Measurements from ENCODE around the gene WDR7. TPM values are rescaled to one million over a fixed set of nuclear protein-coding genes. Genes with fewer than 3 reads are reported as not detected.

WDR7 gene
- total RNA-seq, 4 donors from 2014 or later = 22.6 to 39.0 (median 31.2) TPM

DNA sequence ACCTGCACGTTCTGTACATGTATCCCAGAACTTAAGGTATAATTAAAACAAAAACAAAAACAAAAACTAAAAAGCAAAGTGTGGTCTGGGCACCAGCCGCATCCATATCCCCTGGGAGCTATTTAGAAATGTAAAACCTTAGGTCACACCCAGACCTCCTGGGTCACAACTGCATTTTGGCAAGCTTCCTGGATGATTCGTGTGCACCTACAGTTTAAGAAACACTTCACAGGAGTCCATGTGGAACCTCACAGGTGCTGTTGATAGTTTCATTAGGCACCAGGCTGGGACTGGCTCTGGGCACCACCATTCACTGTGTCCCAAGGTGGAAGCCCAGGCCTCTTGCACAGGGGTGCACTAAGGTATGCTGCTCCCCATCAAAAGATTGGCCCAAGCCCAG is 392.1 kb downstream of the WDR7 start:
- TF ChIP-seq, protein P1, sequence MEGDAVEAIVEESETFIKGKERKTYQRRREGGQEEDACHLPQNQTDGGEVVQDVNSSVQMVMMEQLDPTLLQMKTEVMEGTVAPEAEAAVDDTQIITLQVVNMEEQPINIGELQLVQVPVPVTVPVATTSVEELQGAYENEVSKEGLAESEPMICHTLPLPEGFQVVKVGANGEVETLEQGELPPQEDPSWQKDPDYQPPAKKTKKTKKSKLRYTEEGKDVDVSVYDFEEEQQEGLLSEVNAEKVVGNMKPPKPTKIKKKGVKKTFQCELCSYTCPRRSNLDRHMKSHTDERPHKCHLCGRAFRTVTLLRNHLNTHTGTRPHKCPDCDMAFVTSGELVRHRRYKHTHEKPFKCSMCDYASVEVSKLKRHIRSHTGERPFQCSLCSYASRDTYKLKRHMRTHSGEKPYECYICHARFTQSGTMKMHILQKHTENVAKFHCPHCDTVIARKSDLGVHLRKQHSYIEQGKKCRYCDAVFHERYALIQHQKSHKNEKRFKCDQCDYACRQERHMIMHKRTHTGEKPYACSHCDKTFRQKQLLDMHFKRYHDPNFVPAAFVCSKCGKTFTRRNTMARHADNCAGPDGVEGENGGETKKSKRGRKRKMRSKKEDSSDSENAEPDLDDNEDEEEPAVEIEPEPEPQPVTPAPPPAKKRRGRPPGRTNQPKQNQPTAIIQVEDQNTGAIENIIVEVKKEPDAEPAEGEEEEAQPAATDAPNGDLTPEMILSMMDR (IDR thresholded peaks at IDR 0.05) = no peak
- TF ChIP-seq EP300 (IDR thresholded peaks at IDR 0.05) = no peak
- no peak for TF ChIP-seq POLR2A (IDR thresholded peaks at IDR 0.05)
- no peak overlapping the region for H3K27ac ChIP-seq
- no peaks in the 10 kb centered on the region for H3K36me3 ChIP-seq
- no peaks in the 10 kb centered on the region for H3K4me1 ChIP-seq
- WGBS, 2 donors = 81 to 83% methylated on average over 3 of the region's 3 CpGs
- peaks cover 0 to 12% (median 0%) of the 10 kb centered on the region in 4 donors for H3K9me3 ChIP-seq
- no peak overlapping the region for H3K4me3 ChIP-seq
- no peaks in the 10 kb centered on the region for H3K27me3 ChIP-seq
- DNase-seq (ENCODE audit: low spot score in 2 of 2) = no peak

DNA sequence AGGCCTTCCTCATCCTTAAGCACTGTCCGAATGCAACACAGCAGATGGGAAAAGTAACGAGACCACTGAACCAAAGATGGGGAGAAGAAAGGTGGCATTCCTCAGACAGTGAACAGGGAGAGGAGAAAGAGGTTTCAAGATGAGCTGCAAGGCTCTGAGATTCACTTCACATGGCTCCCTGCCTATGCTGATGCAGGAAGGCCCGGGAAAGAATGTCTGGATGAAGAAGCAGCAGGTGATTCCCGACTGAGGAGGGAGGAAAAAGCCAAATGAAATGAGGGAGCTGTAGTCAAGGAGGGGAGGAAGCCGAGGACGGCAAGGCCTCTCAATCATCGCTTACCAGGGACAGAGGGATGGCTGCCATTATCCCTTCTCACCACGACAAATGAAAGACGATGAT is 397.2 kb downstream of the WDR7 start:
- TF ChIP-seq, protein P1 (IDR thresholded peaks at IDR 0.05) = no peak
- TF ChIP-seq POLR2A (IDR thresholded peaks at IDR 0.05) (no peak), EP300 (IDR thresholded peaks at IDR 0.05) (no peak)
- H3K36me3 ChIP-seq = no peaks in the 10 kb centered on the region
- no peak overlapping the region for H3K27ac ChIP-seq
- 40 to 68% methylated on average over 8 to 9 of the region's 9 CpGs for WGBS, 2 donors
- H3K9me3 ChIP-seq = peaks cover 0 to 12% (median 0%) of the 10 kb centered on the region in 4 donors
- no peaks in the 10 kb centered on the region for H3K27me3 ChIP-seq
- H3K4me1 ChIP-seq = no peaks in the 10 kb centered on the region
- DNase-seq (ENCODE audit: low spot score in 2 of 2) = no peak
- no peak overlapping the region for H3K4me3 ChIP-seq

DNA sequence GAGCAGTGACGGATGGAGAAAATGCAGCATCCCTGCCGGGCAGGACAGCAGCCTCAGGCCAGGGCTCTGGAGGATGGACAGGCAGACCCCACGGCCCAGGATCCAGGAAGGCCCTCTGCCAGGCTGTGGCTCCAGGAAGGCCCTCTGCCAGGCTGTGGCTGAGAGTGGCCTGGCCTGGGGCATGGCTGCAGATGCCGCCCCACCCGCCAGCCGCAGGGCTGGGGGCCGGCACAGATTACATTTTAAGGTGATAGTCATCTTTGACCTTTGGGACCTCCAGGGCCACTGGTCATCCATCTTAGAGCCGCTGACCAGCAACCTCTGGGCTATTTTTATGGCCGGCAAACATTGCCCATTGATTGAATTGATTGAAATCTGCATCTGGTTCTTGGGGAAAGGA is 397.7 kb downstream of the WDR7 start:
- DNase-seq (ENCODE audit: low spot score in 2 of 2) = no peak
- 43 to 65% methylated on average over 5 to 7 of the region's 9 CpGs for WGBS, 2 donors
- TF ChIP-seq, protein P1 (IDR thresholded peaks at IDR 0.05) = no peak
- TF ChIP-seq EP300 (IDR thresholded peaks at IDR 0.05) (no peak), POLR2A (IDR thresholded peaks at IDR 0.05) (no peak)
- Histone ChIP-seq H3K27ac (no peak overlapping the region), H3K9me3 (peaks cover 0 to 12% (median 0%) of the 10 kb centered on the region in 4 donors), H3K4me3 (no peak overlapping the region), H3K27me3 (no peaks in the 10 kb centered on the region), H3K4me1 (no peaks in the 10 kb centered on the region), H3K36me3 (no peaks in the 10 kb centered on the region)

DNA sequence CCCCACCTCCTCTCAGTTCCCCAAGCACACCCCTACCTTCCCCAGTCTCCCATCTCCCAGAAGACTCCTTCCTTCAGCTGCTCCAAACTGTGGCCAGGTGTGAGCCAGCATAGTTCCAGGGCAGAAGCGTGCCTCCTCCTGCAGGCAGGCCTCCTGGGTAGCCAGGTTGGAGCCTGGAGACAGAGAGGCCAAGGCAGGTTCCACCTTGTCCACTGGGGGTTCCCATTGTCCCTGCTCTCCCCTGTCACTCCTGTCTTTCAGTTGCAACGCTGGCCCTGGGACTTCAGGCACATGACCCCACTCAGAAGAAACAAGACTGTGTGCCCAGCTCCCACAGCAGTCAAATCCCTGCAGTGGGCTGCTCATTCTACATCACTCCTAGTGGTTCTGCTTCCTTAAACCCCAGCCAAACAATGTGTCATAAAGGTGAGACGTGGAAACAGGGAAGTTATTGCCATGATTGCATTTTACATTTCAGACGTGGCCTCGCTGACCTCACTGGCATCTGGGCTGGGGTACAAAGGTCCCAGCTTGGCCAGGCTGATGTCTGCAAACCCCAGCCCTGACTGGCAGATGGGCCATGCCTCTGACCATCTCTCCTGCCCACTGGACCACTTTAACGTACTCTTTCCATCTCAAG is 399.3 kb downstream of the WDR7 start:
- Histone ChIP-seq H3K4me3 (no peak overlapping the region), H3K36me3 (no peaks in the 10 kb centered on the region), H3K9me3 (peaks cover 0 to 11% (median 0%) of the 10 kb centered on the region in 4 donors), H3K4me1 (no peaks in the 10 kb centered on the region), H3K27ac (no peak overlapping the region), H3K27me3 (no peaks in the 10 kb centered on the region)
- no peak for DNase-seq (ENCODE audit: low spot score in 2 of 2)
- WGBS, 2 donors = 68 to 72% methylated on average over 6 of the region's 6 CpGs
- TF ChIP-seq POLR2A (IDR thresholded peaks at IDR 0.05) (no peak), EP300 (IDR thresholded peaks at IDR 0.05) (no peak)
- TF ChIP-seq, protein P1 (IDR thresholded peaks at IDR 0.05) = no peak

DNA sequence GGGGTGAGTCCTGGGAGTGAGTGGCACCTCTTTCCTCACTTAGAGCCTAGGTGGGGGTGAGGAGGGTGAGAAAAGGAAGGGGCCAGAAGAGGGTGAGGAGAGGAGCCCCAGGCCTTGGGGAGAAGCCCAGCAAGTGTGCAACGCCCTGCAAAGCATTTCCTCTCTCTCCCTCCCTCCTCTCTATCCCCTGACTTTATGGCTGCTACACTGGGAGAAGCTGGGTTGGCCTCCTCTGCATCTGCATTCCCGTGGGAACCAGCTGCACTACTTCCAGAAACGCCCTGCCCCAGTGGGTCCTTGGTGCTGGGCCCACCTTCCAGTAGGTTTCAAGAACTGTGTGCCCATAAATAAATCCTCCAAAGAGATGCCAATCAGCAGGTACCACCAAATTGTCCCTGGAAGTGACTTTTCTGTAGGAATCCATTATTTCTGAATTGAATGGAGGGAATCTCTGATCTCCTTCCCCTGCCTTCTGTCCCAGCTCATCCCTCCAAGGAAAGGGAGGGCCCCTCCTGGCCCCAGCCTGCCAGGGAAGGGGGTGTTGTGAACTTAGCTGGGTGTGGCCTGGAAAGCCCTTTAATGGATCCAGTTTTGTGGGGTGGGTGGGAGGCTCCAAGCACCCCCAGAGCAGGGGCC is 400.0 kb downstream of the WDR7 start:
- Histone ChIP-seq H3K9me3 (peaks cover 0 to 4% (median 0%) of the 10 kb centered on the region in 4 donors), H3K27ac (no peak overlapping the region), H3K27me3 (no peaks in the 10 kb centered on the region), H3K4me1 (no peaks in the 10 kb centered on the region), H3K4me3 (no peak overlapping the region), H3K36me3 (no peaks in the 10 kb centered on the region)
- WGBS, 2 donors = 13 to 23% methylated on average over 3 of the region's 3 CpGs
- DNase-seq (ENCODE audit: low spot score in 2 of 2) = no peak
- no peak for TF ChIP-seq POLR2A (IDR thresholded peaks at IDR 0.05)
- no peak for TF ChIP-seq EP300 (IDR thresholded peaks at IDR 0.05)
- TF ChIP-seq, protein P1 (IDR thresholded peaks at IDR 0.05) = no peak
